HepG2 (cell line): ENCODE data around the gene GRK6.

Source experiments
- ELF4 ChIP-seq: sonication (generic); formaldehyde crosslinking; IDR thresholded peaks from 2 replicates; pipeline ENCODE4 v1.5.0; 2020; ENCODE audit warnings: missing genetic modification reagents, mild to moderate bottlenecking, moderate library complexity, borderline replicate concordance
- PRPF4 ChIP-seq: fragments of 200-400 bp; formaldehyde crosslinking; IDR thresholded peaks from 2 replicates; pipeline ENCODE4 v1.6.1; 2016; ENCODE audit warnings: low read length, low read depth; ENCODE audit not compliant: poor library complexity, severe bottlenecking
- RAD51 ChIP-seq: fragments of 450-650 bp; IDR thresholded peaks from 2 replicates; pipeline ENCODE4 v1.6.1; 2016; ENCODE audit warnings: borderline replicate concordance
- SP2 ChIP-seq: sonication (generic); formaldehyde crosslinking; IDR thresholded peaks from 2 replicates; pipeline ENCODE4 v1.5.1; 2020; ENCODE audit warnings: mild to moderate bottlenecking, missing genetic modification reagents
- ZBTB49 ChIP-seq: sonication (generic); formaldehyde crosslinking; IDR thresholded peaks from 2 replicates; pipeline ENCODE4 v1.4.0; 2020; ENCODE audit warnings: missing genetic modification reagents, borderline replicate concordance
- ZNF224 ChIP-seq: sonication (generic); formaldehyde crosslinking; IDR thresholded peaks from 2 replicates; pipeline ENCODE4 v1.5.0; 2020; ENCODE audit warnings: mild to moderate bottlenecking, missing genetic modification reagents
- TF ChIP-seq, protein P1 (sequence below): sonication (generic); formaldehyde crosslinking; IDR thresholded peaks from 2 replicates; pipeline ENCODE4 v1.8.0; 2022; ENCODE audit warnings: mild to moderate bottlenecking, missing genetic modification reagents
- TF ChIP-seq, protein P2 (sequence below): IDR thresholded peaks from 2 replicates; pipeline ENCODE4 v1.6.1; 2016; ENCODE audit warnings: missing biosample characterization, missing genetic modification reagents, low read depth

DNA sequence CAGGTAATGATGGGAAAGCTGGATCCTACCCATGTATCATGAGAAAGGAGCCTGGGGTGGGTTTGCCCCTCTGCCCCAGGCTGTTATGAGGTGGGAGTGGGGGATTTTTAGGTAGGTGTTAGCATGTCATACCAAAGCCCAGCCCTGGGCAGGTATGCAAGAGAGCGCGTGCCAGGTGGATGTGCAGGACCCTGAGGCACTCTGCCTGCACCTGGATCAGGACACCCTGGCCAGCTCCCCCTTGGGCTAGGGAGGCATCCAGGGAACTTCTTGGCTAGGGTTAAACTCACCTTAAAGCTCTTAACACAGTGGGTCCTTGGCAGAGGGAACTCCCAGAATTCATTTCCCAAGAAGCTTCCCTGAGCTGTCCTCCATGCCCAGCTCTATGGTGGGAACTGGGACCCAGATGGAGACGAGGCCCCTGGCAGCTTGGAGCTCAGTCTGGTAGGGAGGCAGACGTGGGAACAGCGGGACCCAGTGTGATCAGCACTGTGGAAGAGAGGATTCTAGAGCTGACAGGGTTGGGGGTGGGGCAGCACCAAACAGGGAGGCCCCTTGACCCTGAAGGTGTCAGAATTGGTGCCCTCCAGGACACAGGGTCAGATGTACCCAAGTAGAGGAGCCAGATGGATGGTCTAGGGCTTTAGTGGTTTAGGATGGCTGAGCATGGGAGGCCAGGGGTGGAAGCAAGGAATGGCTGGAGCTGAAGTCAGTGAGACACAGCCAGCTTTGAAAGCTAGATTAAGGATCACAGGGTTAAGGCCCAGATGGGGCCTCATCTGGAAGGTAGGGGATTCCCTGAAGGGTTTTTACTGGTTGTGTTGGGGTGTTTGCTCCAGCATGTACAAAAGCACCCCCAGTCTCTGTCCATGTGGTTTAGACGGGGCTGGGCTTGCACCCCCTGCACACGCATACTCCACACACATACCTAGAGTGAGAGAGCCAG, 17.9 kb downstream of the GRK6 start:
- no peak for TF ChIP-seq ZNF224 (CRISPR knock-in tag)
- no peak for TF ChIP-seq PRPF4
- no peak for TF ChIP-seq ZBTB49
- TF ChIP-seq SP2 (CRISPR knock-in tag): no peak
- TF ChIP-seq, protein P1, sequence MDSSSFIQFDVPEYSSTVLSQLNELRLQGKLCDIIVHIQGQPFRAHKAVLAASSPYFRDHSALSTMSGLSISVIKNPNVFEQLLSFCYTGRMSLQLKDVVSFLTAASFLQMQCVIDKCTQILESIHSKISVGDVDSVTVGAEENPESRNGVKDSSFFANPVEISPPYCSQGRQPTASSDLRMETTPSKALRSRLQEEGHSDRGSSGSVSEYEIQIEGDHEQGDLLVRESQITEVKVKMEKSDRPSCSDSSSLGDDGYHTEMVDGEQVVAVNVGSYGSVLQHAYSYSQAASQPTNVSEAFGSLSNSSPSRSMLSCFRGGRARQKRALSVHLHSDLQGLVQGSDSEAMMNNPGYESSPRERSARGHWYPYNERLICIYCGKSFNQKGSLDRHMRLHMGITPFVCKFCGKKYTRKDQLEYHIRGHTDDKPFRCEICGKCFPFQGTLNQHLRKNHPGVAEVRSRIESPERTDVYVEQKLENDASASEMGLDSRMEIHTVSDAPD: no peak
- no peak for TF ChIP-seq RAD51
- TF ChIP-seq, protein P2, sequence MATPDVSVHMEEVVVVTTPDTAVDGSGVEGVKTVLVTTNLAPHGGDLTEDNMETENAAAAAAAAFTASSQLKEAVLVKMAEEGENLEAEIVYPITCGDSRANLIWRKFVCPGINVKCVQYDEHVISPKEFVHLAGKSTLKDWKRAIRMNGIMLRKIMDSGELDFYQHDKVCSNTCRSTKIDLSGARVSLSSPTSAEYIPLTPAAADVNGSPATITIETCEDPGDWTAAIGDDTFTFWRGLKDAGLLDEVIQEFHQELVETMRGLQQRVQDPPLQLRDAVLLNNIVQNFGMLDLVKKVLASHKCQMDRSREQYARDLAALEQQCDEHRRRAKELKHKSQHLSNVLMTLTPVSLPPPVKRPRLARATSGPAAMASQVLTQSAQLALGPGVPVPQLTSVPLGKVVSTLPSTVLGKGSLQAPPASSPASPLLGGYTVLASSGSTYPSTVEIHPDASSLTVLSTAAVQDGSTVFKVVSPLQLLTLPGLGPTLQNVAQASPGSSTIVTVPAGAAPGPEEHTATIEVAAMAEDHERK (CRISPR knock-in tag): no peak
- no peak for TF ChIP-seq ELF4
